Upper lobe of left lung (tissue), 6 donors: ENCODE data around the gene MPZL1. TPM values are rescaled to one million over a fixed set of nuclear protein-coding genes. Genes with fewer than 3 reads are reported as not detected.
A peak's percentile ranks its signal among the peaks of the same experiment; 100 is the strongest.
"Not testable (repeated sequence)": the region's sequence is repeated elsewhere in the genome, so short reads cannot be mapped to it uniquely, and the experiment has no call there.

Experiments used
- ATAC-seq, 2 donors: fragments of 200-7000 bp; cut with Tn5 transposase; one replicate each; pipeline ENCODE4 v1.9.1; 2022; ENCODE audit warnings: mild to moderate bottlenecking in 2 of 2, moderate library complexity in 2 of 2; ENCODE audit not compliant: low FRiP score in 2 of 2
- DNase-seq, 2 donors: peaks; one replicate each; pipeline ENCODE4 v3.0.0-alpha.2; 2019 to 2020
- H3K27ac ChIP-seq, 4 donors: fragments of 200-600 bp; sonication (generic); one replicate each; pipeline ENCODE4 v1.5.1; 2016 to 2019
- H3K27me3 ChIP-seq, 4 donors: fragments of 200-600 bp; sonication (generic); one replicate each; pipeline ENCODE4 v1.5.1; 2017 to 2019
- H3K36me3 ChIP-seq, 4 donors: fragments of 200-600 bp; sonication (generic); one replicate each; pipeline ENCODE4 v1.5.1; 2016 to 2019
- H3K4me1 ChIP-seq, 4 donors: fragments of 200-600 bp; sonication (generic); one replicate each; pipeline ENCODE4 v1.5.1; 2018 to 2019
- H3K4me3 ChIP-seq, 4 donors: fragments of 200-600 bp; sonication (generic); one replicate each; pipeline ENCODE4 v1.5.1; 2017 to 2019; ENCODE audit warnings: mild to moderate bottlenecking in 2 of 4, moderate library complexity in 1 of 4
- H3K9me3 ChIP-seq, 4 donors: fragments of 200-600 bp; sonication (generic); one replicate each; pipeline ENCODE4 v1.5.1; 2018 to 2019
- CTCF ChIP-seq, 6 experiments: fragments of 450-650 bp in 4 of 6; fragments of 200-600 bp in 2 of 6; sonication (generic) in 2 of 6; IDR thresholded peaks; one replicate each; pipeline ENCODE4 v1.5.1; 2016 to 2019; ENCODE audit warnings: antibody characterized with exemption in 6 of 6
- EP300 ChIP-seq, 4 donors: sonication (generic); formaldehyde crosslinking; IDR thresholded peaks; one replicate each; pipeline ENCODE4 v1.5.1; 2017; ENCODE audit warnings: antibody characterized with exemption in 4 of 4, control low read depth in 2 of 4
- POLR2A ChIP-seq, 4 donors: fragments of 450-650 bp; IDR thresholded peaks; one replicate each; pipeline ENCODE4 v1.5.1; 2016 to 2017; ENCODE audit warnings: antibody characterized with exemption in 4 of 4, mild to moderate bottlenecking in 2 of 4
- POLR2AphosphoS5 ChIP-seq, 2 donors: sonication (generic); formaldehyde crosslinking; IDR thresholded peaks; one replicate each; pipeline ENCODE4 v1.5.1; 2017; ENCODE audit warnings: antibody characterized with exemption in 2 of 2
- WGBS, 2 donors: methylation state at CpG; one replicate each; pipeline ENCODE4 v1.1.5; 2017 to 2018; 5-methylcytosine and 5-hydroxymethylcytosine counted together
- total RNA-seq, 6 donors: library from RNA; depleted of rRNA in 4 of 6; stranded (reverse); fragments of >200 nt in 4 of 6; gene quantifications; one replicate each; pipeline versions ENCODE4 v1.1.0 to v1.2.1, GENCODE V29; 2016 to 2021
- donor health status: DM: no; HTN: no; CAD: no; lungs with moderate emphysema.
- donor health status: DM: no; HTN: yes; CAD: no; lungs with severe emphysema.

MPZL1 gene
- total RNA-seq, 6 donors from 2014 or later, result 28.3 to 80.6 (median 65.4) TPM

GRCh38 chr1:167800251-167800650 lies 78.5 kb downstream of the MPZL1 start:
- ATAC-seq, result no peak
- H3K4me1 ChIP-seq, result peaks cover 31 to 41% (median 34%) of the 10 kb centered on the region in 4 donors
- H3K27me3 ChIP-seq, result no peaks in the 10 kb centered on the region
- DNase-seq, result no peak
- H3K36me3 ChIP-seq, result no peaks in the 10 kb centered on the region
- H3K4me3 ChIP-seq, result no peak overlapping the region
- TF ChIP-seq CTCF (IDR thresholded peaks at IDR 0.05), result no peak
- TF ChIP-seq POLR2AphosphoS5 (IDR thresholded peaks at IDR 0.05), result no peak
- WGBS, 2 donors, result 81 to 87% methylated on average over 3 of the region's 3 CpGs
- H3K27ac ChIP-seq, result no peak overlapping the region
- H3K9me3 ChIP-seq, result no peaks in the 10 kb centered on the region

GRCh38 chr1:167802235-167802634 lies 80.5 kb downstream of the MPZL1 start:
- no peak for ATAC-seq
- H3K4me3 ChIP-seq, result no peak overlapping the region
- DNase-seq, result no peak
- no peak overlapping the region for H3K27ac ChIP-seq
- H3K27me3 ChIP-seq, result no peaks in the 10 kb centered on the region
- H3K36me3 ChIP-seq, result no peaks in the 10 kb centered on the region
- peaks cover 12 to 23% (median 20%) of the 10 kb centered on the region in 4 donors for H3K4me1 ChIP-seq
- 86 to 92% methylated on average over 4 of the region's 4 CpGs for WGBS, 2 donors
- TF ChIP-seq POLR2AphosphoS5 (IDR thresholded peaks at IDR 0.05) (no peak), CTCF (IDR thresholded peaks at IDR 0.05) (no peak), EP300 (IDR thresholded peaks at IDR 0.05) (no peak), POLR2A (IDR thresholded peaks at IDR 0.05) (no peak)
- no peaks in the 10 kb centered on the region for H3K9me3 ChIP-seq

- no peak for TF ChIP-seq POLR2A (IDR thresholded peaks at IDR 0.05)
- TF ChIP-seq CTCF (IDR thresholded peaks at IDR 0.05), result peak; percentile 93 to 96 (median 94)
- peak; percentile 52 to 63 for TF ChIP-seq POLR2AphosphoS5 (IDR thresholded peaks at IDR 0.05)
- no peak for TF ChIP-seq EP300 (IDR thresholded peaks at IDR 0.05)
- 7% methylated on average over 11 to 12 of the region's 12 CpGs for WGBS, 2 donors
- no peaks in the 10 kb centered on the region for H3K36me3 ChIP-seq
- DNase-seq (peak; percentile 51 to 96), ATAC-seq (peak; percentile 97)
- H3K4me3 ChIP-seq, result no peak overlapping the region
- no peaks in the 10 kb centered on the region for H3K9me3 ChIP-seq
- H3K4me1 ChIP-seq, result peaks cover 7 to 19% (median 13%) of the 10 kb centered on the region in 4 donors
- H3K27ac ChIP-seq, result no peak overlapping the region
- H3K27me3 ChIP-seq, result no peaks in the 10 kb centered on the region
These were observed 81.8 kb downstream of the MPZL1 start for GRCh38 chr1:167803358-167804207.

GRCh38 chr1:167805041-167805556 lies 83.3 kb downstream of the MPZL1 start:
- peaks cover 7 to 19% (median 13%) of the 10 kb centered on the region in 4 donors for H3K4me1 ChIP-seq
- H3K36me3 ChIP-seq, result no peaks in the 10 kb centered on the region
- WGBS, 2 donors, result 46 to 62% methylated on average over 4 of the region's 4 CpGs
- no peaks in the 10 kb centered on the region for H3K27me3 ChIP-seq
- H3K9me3 ChIP-seq, result no peaks in the 10 kb centered on the region
- ATAC-seq, result no peak
- H3K27ac ChIP-seq, result peak overlapping the region in 2 of 4 donors; percentile 46 to 52
- DNase-seq, result no peak
- TF ChIP-seq POLR2AphosphoS5 (IDR thresholded peaks at IDR 0.05), result no peak
- TF ChIP-seq CTCF (IDR thresholded peaks at IDR 0.05), result no peak
- TF ChIP-seq EP300 (IDR thresholded peaks at IDR 0.05), result no peak
- H3K4me3 ChIP-seq, result no peak overlapping the region

GRCh38 chr1:167806235-167806634 lies 84.5 kb downstream of the MPZL1 start:
- not testable (repeated sequence) for H3K27me3 ChIP-seq, H3K4me3 ChIP-seq, ATAC-seq, H3K27ac ChIP-seq, H3K9me3 ChIP-seq, H3K36me3 ChIP-seq
- peaks cover 7 to 19% (median 13%) of the 10 kb centered on the region in 4 donors for H3K4me1 ChIP-seq
- WGBS, 2 donors, result 98 to 100% methylated on average over 6 to 14 of the region's 23 CpGs
- peak in 1 of 2 donors; percentile 64 for DNase-seq

GRCh38 chr1:167806676-167807075 lies 84.9 kb downstream of the MPZL1 start:
- not testable (repeated sequence) for H3K27me3 ChIP-seq, H3K4me3 ChIP-seq, H3K27ac ChIP-seq, H3K36me3 ChIP-seq, H3K9me3 ChIP-seq, ATAC-seq
- WGBS, 2 donors, result 95 to 96% methylated on average over 10 to 12 of the region's 12 CpGs
- H3K4me1 ChIP-seq, result peaks cover 7 to 19% (median 13%) of the 10 kb centered on the region in 4 donors
- peak in 1 of 2 donors; percentile 56 for DNase-seq
